Effector memory CD8-positive, alpha-beta T cell (primary cell): Measurements from ENCODE around the gene COG6.

Experiments
- ATAC-seq: fragments of 150-1000 bp; cut with Tn5 transposase; replicated peaks from 2 replicates; pipeline ENCODE4 v1.10.0; 2021; ENCODE audit warnings: mild to moderate bottlenecking, moderate library complexity
- DNase-seq, 3 experiments: peaks; one replicate each; pipeline ENCODE4 v3.0.0; 2021
- H3K27ac Mint-ChIP-seq, 2 donors: one replicate each; pipeline ENCODE4 v1.8.0; 2022; ENCODE audit warnings: mild to moderate bottlenecking in 2 of 2, mixed read lengths in 2 of 2, moderate library complexity in 2 of 2
- H3K27me3 Mint-ChIP-seq, 2 donors: one replicate each; pipeline ENCODE4 v1.8.0; 2022; ENCODE audit warnings: mixed read lengths in 2 of 2
- H3K36me3 Mint-ChIP-seq: one replicate; pipeline ENCODE4 v1.8.0; 2022; ENCODE audit warnings: mild to moderate bottlenecking, moderate library complexity, mixed read lengths; ENCODE audit not compliant: insufficient read depth
- H3K4me1 Mint-ChIP-seq, 2 donors: one replicate each; pipeline ENCODE4 v1.8.0; 2022; ENCODE audit warnings: low read depth in 2 of 2, mixed read lengths in 2 of 2
- H3K4me3 Mint-ChIP-seq, 2 donors: one replicate each; pipeline ENCODE4 v1.8.0; 2022; ENCODE audit warnings: mild to moderate bottlenecking in 2 of 2, mixed read lengths in 2 of 2, moderate library complexity in 2 of 2
- H3K9me3 Mint-ChIP-seq, 2 donors: one replicate each; pipeline ENCODE4 v1.8.0; 2022; ENCODE audit warnings: mixed read lengths in 2 of 2

Gene COG6

DNA sequence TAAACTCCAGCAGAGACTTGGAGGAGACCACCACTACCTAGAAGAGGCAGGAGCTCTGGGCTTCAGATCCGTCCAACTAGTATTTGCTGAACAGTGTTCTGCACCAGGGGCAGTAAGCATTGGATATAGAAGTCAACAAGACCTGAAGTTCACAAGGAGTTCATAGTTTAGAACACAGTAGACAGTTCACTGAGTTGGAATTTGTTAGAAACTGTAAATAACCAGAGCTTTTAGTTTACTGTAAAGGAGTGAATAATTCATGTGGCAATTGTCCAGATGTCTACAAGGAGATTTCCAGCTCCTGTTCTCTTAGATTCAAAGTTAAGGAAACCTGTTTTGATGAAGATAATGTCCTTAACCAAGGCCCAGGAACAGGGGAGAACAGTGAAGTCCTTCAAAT is 128.9 kb downstream of the COG6 start:
- no peak overlapping the region for H3K27ac Mint-ChIP-seq
- H3K4me1 Mint-ChIP-seq = peaks cover 2 to 3% of the 10 kb centered on the region in 2 donors

DNA sequence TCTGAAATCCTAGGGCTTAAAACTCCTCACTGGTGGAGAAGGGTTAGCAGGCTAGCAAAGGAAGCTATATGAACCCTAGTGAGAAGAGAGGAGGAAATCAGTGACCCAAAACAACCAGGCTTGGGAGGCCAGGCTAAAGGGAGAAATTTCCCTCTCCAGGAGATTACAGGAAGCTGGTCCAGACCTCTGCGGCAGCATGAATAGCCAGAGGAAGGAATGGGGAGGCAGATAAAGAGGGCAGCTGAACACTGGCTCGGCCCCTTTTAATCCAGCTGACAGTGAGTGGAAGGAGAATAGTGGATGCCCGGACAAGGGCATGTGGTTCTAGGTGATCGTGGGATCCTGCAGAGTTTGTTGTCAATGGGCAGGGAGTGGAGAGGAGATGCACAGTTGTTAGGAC is 130.6 kb downstream of the COG6 start:
- no peak overlapping the region for H3K27ac Mint-ChIP-seq
- peaks cover 4 to 9% of the 10 kb centered on the region in 2 donors for H3K9me3 Mint-ChIP-seq
- peaks cover 16 to 25% of the 10 kb centered on the region in 2 donors for H3K27me3 Mint-ChIP-seq
- H3K4me1 Mint-ChIP-seq = no peaks in the 10 kb centered on the region
- ATAC-seq (no peak), DNase-seq (no peak)
- no peak overlapping the region for H3K4me3 Mint-ChIP-seq
- no peaks in the 10 kb centered on the region for H3K36me3 Mint-ChIP-seq

More for the DNA sequence above, 128.9 kb downstream of the COG6 start:
- no peak for DNase-seq
- no peaks in the 10 kb centered on the region for H3K36me3 Mint-ChIP-seq
- H3K4me3 Mint-ChIP-seq = no peak overlapping the region
- H3K9me3 Mint-ChIP-seq = peaks cover 1 to 4% of the 10 kb centered on the region in 2 donors
- peaks cover 12 to 25% of the 10 kb centered on the region in 2 donors for H3K27me3 Mint-ChIP-seq
- no peak for ATAC-seq

DNA sequence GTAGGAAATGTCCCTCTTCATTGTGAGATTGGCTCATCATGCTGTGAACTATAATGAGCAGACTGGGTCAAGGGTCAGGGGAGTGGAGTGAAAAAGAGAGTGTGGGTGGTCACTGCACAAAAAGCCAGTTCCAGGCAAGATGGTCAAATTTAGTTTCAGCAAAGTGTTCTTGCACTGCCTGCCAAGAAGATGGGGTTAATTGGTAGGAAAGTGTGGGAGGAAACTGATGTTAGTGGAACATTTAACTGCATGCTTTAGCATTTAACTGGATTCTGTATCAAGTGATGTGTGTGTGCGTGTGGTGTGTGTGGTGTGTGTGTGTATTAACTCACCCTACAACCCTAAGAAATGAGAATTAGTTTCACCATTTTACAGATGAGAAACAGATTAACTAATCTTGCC is 131.6 kb downstream of the COG6 start:
- H3K36me3 Mint-ChIP-seq = no peaks in the 10 kb centered on the region
- no peak overlapping the region for H3K4me3 Mint-ChIP-seq
- DNase-seq (no peak), ATAC-seq (no peak)
- no peaks in the 10 kb centered on the region for H3K4me1 Mint-ChIP-seq
- no peak overlapping the region for H3K27ac Mint-ChIP-seq
- H3K9me3 Mint-ChIP-seq = peaks cover 4 to 9% of the 10 kb centered on the region in 2 donors
- peaks cover 16 to 25% of the 10 kb centered on the region in 2 donors for H3K27me3 Mint-ChIP-seq

DNA sequence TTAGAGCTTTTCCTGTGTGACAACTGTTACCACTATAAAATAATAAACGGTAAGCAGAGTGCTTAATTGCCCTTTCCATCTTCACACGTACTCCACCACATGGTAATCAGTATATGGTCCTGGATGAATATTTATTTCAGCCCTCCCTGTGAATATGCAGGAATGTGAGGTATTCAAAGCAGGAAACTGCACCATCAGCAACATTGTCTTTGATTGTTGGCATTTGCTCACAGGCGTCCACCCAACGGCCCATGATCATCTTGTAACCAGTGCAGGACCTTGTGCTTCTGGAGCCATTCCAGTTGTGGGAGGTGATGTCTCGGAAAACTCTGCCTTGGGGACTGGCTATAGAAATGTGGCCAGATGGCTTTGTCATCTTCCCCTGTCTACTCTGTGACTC is 132.6 kb downstream of the COG6 start:
- H3K4me3 Mint-ChIP-seq = no peak overlapping the region
- no peak overlapping the region for H3K27ac Mint-ChIP-seq
- H3K9me3 Mint-ChIP-seq = peaks cover 4 to 9% of the 10 kb centered on the region in 2 donors
- H3K4me1 Mint-ChIP-seq = no peaks in the 10 kb centered on the region
- no peaks in the 10 kb centered on the region for H3K36me3 Mint-ChIP-seq
- H3K27me3 Mint-ChIP-seq = peaks cover 16 to 25% of the 10 kb centered on the region in 2 donors
- ATAC-seq (no peak), DNase-seq (no peak)

DNA sequence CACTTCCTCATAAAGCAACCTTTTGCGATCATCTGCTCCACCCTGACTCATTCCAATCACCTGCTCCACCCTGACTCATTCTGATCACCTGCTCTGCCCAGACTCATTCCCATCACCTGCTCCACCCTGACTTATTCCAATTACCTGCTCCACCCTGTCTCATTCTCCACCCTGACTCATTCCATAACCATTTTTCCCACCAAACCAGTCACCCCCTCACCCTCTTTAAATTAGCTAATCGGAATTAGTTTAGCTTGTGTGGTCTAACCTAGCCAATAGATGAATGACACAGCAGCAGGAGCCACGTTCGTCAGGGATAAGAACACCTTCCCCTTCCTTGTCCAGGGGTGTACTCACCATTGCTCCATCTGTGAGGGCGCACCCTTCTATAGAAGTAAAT is 134.0 kb downstream of the COG6 start:
- Mint-ChIP-seq H3K9me3 (peaks cover 4 to 9% of the 10 kb centered on the region in 2 donors), H3K27ac (no peak overlapping the region), H3K4me1 (no peaks in the 10 kb centered on the region), H3K36me3 (no peaks in the 10 kb centered on the region), H3K4me3 (no peak overlapping the region), H3K27me3 (peaks cover 23 to 31% of the 10 kb centered on the region in 2 donors)
- DNase-seq = no peak
- no peak for ATAC-seq
